Caco-2 (cell line): ENCODE measurements around the gene COLEC12. TPM values are rescaled to one million over a fixed set of nuclear protein-coding genes. Genes with fewer than 3 reads are reported as not detected.
A peak's percentile ranks its signal among the peaks of the same experiment; 100 is the strongest.

Experiments used
- BruUV-seq: library from RNA; stranded (reverse); fragments of 400-500 nt; replicated peaks from 2 replicates; lab custom pipeline; 2021; lab: Mats Ljungman, UMichigan
- CTCF ChIA-PET: fragments of 300-600 bp; sonication (Branson Sonifier 250); formaldehyde crosslinking; loops from one replicate; lab custom pipeline; 2022; ENCODE audit warnings: antibody characterized with exemption; lab: Charles Lee
- POLR2A ChIA-PET: fragments of 300-600 bp; sonication (Branson Sonifier 250); formaldehyde crosslinking; loops from one replicate; lab custom pipeline; 2022; ENCODE audit warnings: antibody characterized with exemption; lab: Charles Lee
- DNase-seq, 2 experiments: peaks; one replicate each; pipeline versions ENCODE4 v3.0.0 to v3.0.0-alpha.2; 2020 to 2022
- H3K27me3 ChIP-seq: replicated peaks from 2 replicates; pipeline ENCODE4 v1.6.0; 2011; ENCODE audit warnings: low read length; ENCODE audit not compliant: control insufficient read depth, insufficient read depth
- H3K36me3 ChIP-seq: 2 replicates; pipeline ENCODE4 v1.5.1; 2011; ENCODE audit warnings: low read length; ENCODE audit not compliant: control insufficient read depth, insufficient read depth
- H3K4me1 ChIP-seq: fragments of 250-450 bp; sonication (Bioruptor Pico); 2 replicates; pipeline ENCODE4 v1.5.1; 2020; ENCODE audit warnings: mild to moderate bottlenecking
- H3K4me3 ChIP-seq: 2 replicates; pipeline ENCODE4 v1.5.1; 2011; ENCODE audit warnings: low read depth, mild to moderate bottlenecking, control low read depth, low read length
- H3K9me3 ChIP-seq: fragments of 250-450 bp; sonication (Bioruptor Pico); 2 replicates; pipeline ENCODE4 v1.5.1; 2020; ENCODE audit warnings: mild to moderate bottlenecking, moderate library complexity
- H3K27ac Mint-ChIP-seq: one replicate; pipeline ENCODE4 v1.8.0; 2022; ENCODE audit warnings: mixed read lengths; ENCODE audit not compliant: unreplicated experiment
- H3K27me3 Mint-ChIP-seq: one replicate; pipeline ENCODE4 v1.8.0; 2022; ENCODE audit warnings: mixed read lengths; ENCODE audit not compliant: insufficient read depth, unreplicated experiment
- H3K36me3 Mint-ChIP-seq: one replicate; pipeline ENCODE4 v1.8.0; 2022; ENCODE audit warnings: mild to moderate bottlenecking, mixed read lengths; ENCODE audit not compliant: insufficient read depth, unreplicated experiment
- H3K4me1 Mint-ChIP-seq: one replicate; pipeline ENCODE4 v1.8.0; 2022; ENCODE audit warnings: low read depth, mixed read lengths; ENCODE audit not compliant: unreplicated experiment
- H3K4me3 Mint-ChIP-seq: one replicate; pipeline ENCODE4 v1.8.0; 2022; ENCODE audit warnings: mild to moderate bottlenecking, moderate library complexity, mixed read lengths; ENCODE audit not compliant: unreplicated experiment
- H3K9me3 Mint-ChIP-seq: one replicate; pipeline ENCODE4 v1.8.0; 2022; ENCODE audit warnings: mixed read lengths; ENCODE audit not compliant: unreplicated experiment
- CTCF ChIP-seq, 2 experiments: fragments of 200-600 bp in 1 of 2; IDR thresholded peaks; 1 replicate in 1 of 2; 2 replicates in 1 of 2; pipeline versions ENCODE4 v1.5.1 to v1.8.0; 2011 to 2022; ENCODE audit warnings: antibody characterized with exemption in 1 of 2, control low read depth in 1 of 2, inconsistent platforms in 1 of 2, low read depth in 1 of 2, low read length in 1 of 2, mild to moderate bottlenecking in 1 of 2, moderate library complexity in 1 of 2; ENCODE audit not compliant: insufficient read depth in 1 of 2, severe bottlenecking in 1 of 2, unreplicated experiment in 1 of 2
- intact Hi-C: fragments of 100-400 bp; cut with micrococcal nuclease; formaldehyde crosslinking; loops from one replicate; pipeline ENCODE4 v1.10.0; 2022; ENCODE audit not compliant: unreplicated experiment
- total RNA-seq: library from RNA; stranded (reverse); gene quantifications from 2 replicates; pipeline ENCODE4 v1.2.3, GENCODE V29; 2022

Gene COLEC12
- total RNA-seq, 1 experiment from 2014 or later = 0.09 TPM

DNA sequence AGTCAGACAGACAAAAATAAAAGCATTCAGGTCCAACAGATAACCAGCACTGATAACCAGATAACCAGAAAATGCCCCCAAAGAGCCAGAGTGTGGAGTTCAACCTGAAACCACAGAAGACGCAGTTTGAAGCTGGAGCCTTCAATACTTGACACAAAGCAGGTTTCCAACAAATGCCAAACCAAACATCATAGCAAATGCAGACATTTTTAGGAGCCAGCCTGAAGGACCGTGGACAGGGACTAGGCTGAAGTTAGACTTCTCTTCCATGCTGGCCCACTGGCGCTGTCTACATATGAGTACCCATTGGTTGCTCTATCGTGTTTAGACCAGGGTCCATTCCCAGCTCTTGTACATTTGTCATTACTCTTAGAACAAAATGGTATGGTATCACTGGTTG is 9.9 kb downstream of the COLEC12 start:
- ChIA-PET POLR2A (no interaction called here), CTCF (no interaction called here)
- no peak for TF ChIP-seq CTCF (IDR thresholded peaks at IDR 0.05; ENCODE audit: insufficient read depth in 1 of 2, low read depth in 1 of 2, low read length in 1 of 2, severe bottlenecking in 1 of 2, unreplicated experiment in 1 of 2)
- DNase-seq = no peak
- BruUV-seq = no TSS peak
- Histone ChIP-seq H3K9me3 (0 out of 2 replicates have a peak, but pooled peaks cover 5% of the 10 kb centered on the region), H3K4me3 (no peak overlapping the region), H3K27me3 (no peaks in the 10 kb centered on the region), H3K36me3 (no peaks in the 10 kb centered on the region), H3K4me1 (peaks cover 43% of the 10 kb centered on the region)
- Mint-ChIP-seq H3K4me1 (peaks cover 18% of the 10 kb centered on the region), H3K27me3 (no peaks in the 10 kb centered on the region), H3K36me3 (no peaks in the 10 kb centered on the region), H3K4me3 (no peak overlapping the region), H3K9me3 (peaks cover 14% of the 10 kb centered on the region), H3K27ac (peak overlapping the region; percentile 23)
- intact Hi-C loops = no loop called here

DNA sequence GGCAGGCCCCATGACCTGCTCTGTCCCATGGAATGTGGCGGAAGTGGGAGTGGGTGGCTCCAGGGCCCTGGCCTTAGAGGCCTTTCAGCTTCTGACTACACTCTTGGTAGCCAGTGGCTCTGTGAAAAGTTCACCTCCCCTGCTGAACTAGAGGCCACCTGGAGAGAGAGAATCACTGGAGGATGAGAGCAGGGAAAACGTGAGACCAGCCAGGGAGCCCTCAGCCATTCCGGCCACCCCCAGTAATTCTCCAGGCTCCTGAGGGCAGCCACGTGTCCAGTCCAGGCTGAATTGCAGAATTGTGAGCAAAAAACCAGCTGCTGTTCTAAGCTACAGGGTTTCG is 10.5 kb downstream of the COLEC12 start:
- Mint-ChIP-seq H3K27ac (peak overlapping the region; percentile 23), H3K36me3 (no peaks in the 10 kb centered on the region), H3K27me3 (no peaks in the 10 kb centered on the region), H3K4me3 (no peak overlapping the region), H3K4me1 (peaks cover 18% of the 10 kb centered on the region), H3K9me3 (peaks cover 14% of the 10 kb centered on the region)
- CTCF ChIA-PET = no interaction called here
- no peak for TF ChIP-seq CTCF (IDR thresholded peaks at IDR 0.05; ENCODE audit: insufficient read depth in 1 of 2, low read depth in 1 of 2, low read length in 1 of 2, severe bottlenecking in 1 of 2, unreplicated experiment in 1 of 2)
- Histone ChIP-seq H3K4me3 (no peak overlapping the region), H3K27me3 (no peaks in the 10 kb centered on the region), H3K36me3 (no peaks in the 10 kb centered on the region), H3K9me3 (0 out of 2 replicates have a peak, but pooled peaks cover 5% of the 10 kb centered on the region), H3K4me1 (peaks cover 38% of the 10 kb centered on the region)
- intact Hi-C loops = no loop called here
- POLR2A ChIA-PET = no interaction called here
- BruUV-seq = no TSS peak
- peak in 1 of 2 experiments; percentile 55 for DNase-seq

- no peaks in the 10 kb centered on the region for H3K36me3 ChIP-seq
- H3K4me3 ChIP-seq = no peak overlapping the region
- TF ChIP-seq CTCF (IDR thresholded peaks at IDR 0.05; ENCODE audit: insufficient read depth in 1 of 2, low read depth in 1 of 2, low read length in 1 of 2, severe bottlenecking in 1 of 2, unreplicated experiment in 1 of 2) = no peak
- POLR2A ChIA-PET = no interaction called here
- intact Hi-C loops = no loop called here
- CTCF ChIA-PET = no interaction called here
- H3K4me1 ChIP-seq = peaks cover 36% of the 10 kb centered on the region
- no TSS peak for BruUV-seq
- no peak overlapping the region for H3K4me3 Mint-ChIP-seq
- H3K4me1 Mint-ChIP-seq = peaks cover 18% of the 10 kb centered on the region
- H3K27me3 Mint-ChIP-seq = no peaks in the 10 kb centered on the region
- no peaks in the 10 kb centered on the region for H3K27me3 ChIP-seq
- peak overlapping the region; percentile 23 for H3K27ac Mint-ChIP-seq
- peaks cover 14% of the 10 kb centered on the region for H3K9me3 Mint-ChIP-seq
- H3K36me3 Mint-ChIP-seq = no peaks in the 10 kb centered on the region
- DNase-seq = no peak
- 0 out of 2 replicates have a peak, but pooled peaks cover 5% of the 10 kb centered on the region for H3K9me3 ChIP-seq
Measured at GRCh38 chr18:489244-490023, 11.1 kb downstream of the COLEC12 start.
